Transverse colon (tissue), 4 donors: ENCODE measurements around the gene ITGA8.

Experiments used
- EP300 ChIP-seq: sonication (generic); formaldehyde crosslinking; IDR thresholded peaks from one replicate; pipeline ENCODE4 v1.6.1; 2017; ENCODE audit warnings: antibody characterized with exemption, low read depth
- POLR2AphosphoS5 ChIP-seq, 3 donors: sonication (generic); formaldehyde crosslinking; IDR thresholded peaks; one replicate each; pipeline ENCODE4 v1.6.1; 2016; ENCODE audit warnings: antibody characterized with exemption in 3 of 3
- TF ChIP-seq, protein P1 (sequence below), 5 experiments: fragments of 200-600 bp in 3 of 5; fragments of 450-650 bp in 2 of 5; sonication (generic) in 3 of 5; IDR thresholded peaks; 1 replicate in 2 of 5; 2 replicates in 3 of 5; pipeline ENCODE4 v1.5.1; 2016 to 2017; ENCODE audit warnings: antibody characterized with exemption in 5 of 5, inconsistent platforms in 3 of 5, mild to moderate bottlenecking in 2 of 5, moderate library complexity in 1 of 5

DNA sequence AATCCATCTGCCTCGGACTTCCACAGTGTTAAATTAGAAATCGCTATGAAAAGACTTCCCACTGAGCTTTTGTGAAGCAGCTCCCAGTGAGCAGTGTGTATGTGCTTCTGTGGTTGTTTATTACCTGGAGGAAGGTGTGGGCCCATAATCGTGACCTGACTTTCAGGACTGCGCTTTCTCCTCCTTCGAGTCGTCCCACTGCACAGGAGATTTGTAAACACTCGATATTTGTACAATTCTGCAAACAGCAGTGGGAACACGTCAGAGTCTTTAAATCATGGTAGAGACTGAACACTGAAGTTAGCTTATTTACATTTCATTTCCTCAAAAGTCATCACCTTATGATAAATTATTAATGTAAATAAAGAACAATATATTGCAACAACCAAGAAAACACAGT lies 171.4 kb downstream of the ITGA8 start:
- TF ChIP-seq, protein P1, sequence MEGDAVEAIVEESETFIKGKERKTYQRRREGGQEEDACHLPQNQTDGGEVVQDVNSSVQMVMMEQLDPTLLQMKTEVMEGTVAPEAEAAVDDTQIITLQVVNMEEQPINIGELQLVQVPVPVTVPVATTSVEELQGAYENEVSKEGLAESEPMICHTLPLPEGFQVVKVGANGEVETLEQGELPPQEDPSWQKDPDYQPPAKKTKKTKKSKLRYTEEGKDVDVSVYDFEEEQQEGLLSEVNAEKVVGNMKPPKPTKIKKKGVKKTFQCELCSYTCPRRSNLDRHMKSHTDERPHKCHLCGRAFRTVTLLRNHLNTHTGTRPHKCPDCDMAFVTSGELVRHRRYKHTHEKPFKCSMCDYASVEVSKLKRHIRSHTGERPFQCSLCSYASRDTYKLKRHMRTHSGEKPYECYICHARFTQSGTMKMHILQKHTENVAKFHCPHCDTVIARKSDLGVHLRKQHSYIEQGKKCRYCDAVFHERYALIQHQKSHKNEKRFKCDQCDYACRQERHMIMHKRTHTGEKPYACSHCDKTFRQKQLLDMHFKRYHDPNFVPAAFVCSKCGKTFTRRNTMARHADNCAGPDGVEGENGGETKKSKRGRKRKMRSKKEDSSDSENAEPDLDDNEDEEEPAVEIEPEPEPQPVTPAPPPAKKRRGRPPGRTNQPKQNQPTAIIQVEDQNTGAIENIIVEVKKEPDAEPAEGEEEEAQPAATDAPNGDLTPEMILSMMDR (IDR thresholded peaks at IDR 0.05) = no peak
- TF ChIP-seq EP300 (no peak), POLR2AphosphoS5 (IDR thresholded peaks at IDR 0.05) (no peak)
